Esophagus squamous epithelium (tissue), 4 donors: ENCODE data around the gene PRMT5.

Experiments
- CTCF ChIP-seq, 6 experiments: fragments of 450-650 bp in 4 of 6; fragments of 200-600 bp in 2 of 6; sonication (generic) in 2 of 6; IDR thresholded peaks; one replicate each; pipeline ENCODE4 v1.5.1; 2016 to 2019; ENCODE audit warnings: antibody characterized with exemption in 6 of 6, mild to moderate bottlenecking in 4 of 6, moderate library complexity in 4 of 6
- POLR2A ChIP-seq, 4 donors: fragments of 450-650 bp; IDR thresholded peaks; one replicate each; pipeline ENCODE4 v1.6.1; 2017; ENCODE audit warnings: antibody characterized with exemption in 4 of 4, mild to moderate bottlenecking in 4 of 4, moderate library complexity in 3 of 4

- TF ChIP-seq CTCF (IDR thresholded peaks at IDR 0.05) (no peak), POLR2A (IDR thresholded peaks at IDR 0.05) (no peak)
These were observed 23.5 kb downstream of the PRMT5 start for GRCh38 chr14:22905627-22906026.
